SK-N-DZ (cell line): ENCODE measurements around the gene NPM3.
"Not testable (repeated sequence)": the region's sequence is repeated elsewhere in the genome, so short reads cannot be mapped to it uniquely, and the experiment has no call there.

Experiments
- DNase-seq: peaks from one replicate; pipeline ENCODE4 v3.0.0-alpha.2; 2015; ENCODE audit warnings: low spot score

The NPM3 gene

GRCh38 chr10:101807158-101807557 is 23.9 kb upstream of the NPM3 start:
- DNase-seq, result no peak

GRCh38 chr10:101803511-101803910 is 20.3 kb upstream of the NPM3 start:
- DNase-seq, result no peak

GRCh38 chr10:101797403-101798059 is 14.3 kb upstream of the NPM3 start:
- DNase-seq, result no peak

GRCh38 chr10:101793526-101793925 is 10.3 kb upstream of the NPM3 start:
- DNase-seq, result peak; percentile 75

GRCh38 chr10:101789686-101790085 is 6.4 kb upstream of the NPM3 start:
- no peak for DNase-seq

GRCh38 chr10:101789231-101789630 is 6.0 kb upstream of the NPM3 start:
- not testable (repeated sequence) for DNase-seq

GRCh38 chr10:101785801-101786200 is 2.6 kb upstream of the NPM3 start:
- DNase-seq, result no peak

- no peak for DNase-seq
These were observed 1.3 kb upstream of the NPM3 start for GRCh38 chr10:101784558-101784957.

GRCh38 chr10:101783736-101784118 is 481 bp upstream of the NPM3 start:
- no peak for DNase-seq

- no peak for DNase-seq
These were observed 1.0 kb downstream of the NPM3 start for GRCh38 chr10:101781984-101782810.

- DNase-seq, result no peak
These were observed 1.6 kb downstream of the NPM3 start for GRCh38 chr10:101781655-101781983.

- peak; percentile 62 for DNase-seq
These were observed 2.2 kb downstream of the NPM3 start for GRCh38 chr10:101780818-101781654.

GRCh38 chr10:101780187-101780817 is 2.9 kb downstream of the NPM3 start:
- DNase-seq, result no peak

- no peak for DNase-seq
These were observed 3.6 kb downstream of the NPM3 start for GRCh38 chr10:101779544-101780186.

- no peak for DNase-seq
These were observed 4.3 kb downstream of the NPM3 start for GRCh38 chr10:101778781-101779543.

- no peak for DNase-seq
These were observed 5.0 kb downstream of the NPM3 start for GRCh38 chr10:101778151-101778780.

- DNase-seq, result no peak
These were observed 5.6 kb downstream of the NPM3 start for GRCh38 chr10:101777619-101778145.

GRCh38 chr10:101776161-101776817 is 7.0 kb downstream of the NPM3 start:
- no peak for DNase-seq
